Right lobe of liver (tissue), 4 donors: ENCODE results near the gene NUDT11.

Source experiments
- CTCF ChIP-seq, 4 donors: fragments of 200-600 bp in 3 of 4; fragments of 450-650 bp in 1 of 4; IDR thresholded peaks; one replicate each; pipeline versions ENCODE4 v1.5.1 to v1.8.0; 2016 to 2022; ENCODE audit warnings: antibody characterized with exemption in 4 of 4, mild to moderate bottlenecking in 2 of 4
- POLR2A ChIP-seq: fragments of 450-650 bp; IDR thresholded peaks from one replicate; pipeline ENCODE4 v1.6.1; 2017; ENCODE audit warnings: antibody characterized with exemption, mild to moderate bottlenecking
- donor health status: DM: no; HTN: no; CAD: no.
- donor health status: DM: no; HTN: no; CAD: no.
- donor health status: DM: no; HTN: yes; CAD: no.

- TF ChIP-seq POLR2A (no peak), CTCF (IDR thresholded peaks at IDR 0.05) (no peak)
These were observed 19.5 kb downstream of the NUDT11 start for GRCh38 chrX:51476930-51477329.
